Muscle layer of colon (tissue), 2 donors: Measurements from ENCODE around the gene WNK2.

Experiments used
- H3K27ac ChIP-seq: one replicate; pipeline ENCODE4 v1.7.0; 2013; ENCODE audit warnings: low read depth, mild to moderate bottlenecking, low read length, moderate library complexity
- H3K27me3 ChIP-seq, 2 donors: one replicate each; pipeline ENCODE4 v1.7.0; 2013; ENCODE audit warnings: low read length in 2 of 2, mild to moderate bottlenecking in 2 of 2; ENCODE audit not compliant: insufficient read depth in 2 of 2, control insufficient read depth in 1 of 2
- H3K36me3 ChIP-seq: one replicate; pipeline ENCODE4 v1.7.0; 2013; ENCODE audit warnings: mild to moderate bottlenecking, low read length; ENCODE audit not compliant: insufficient read depth
- H3K4me1 ChIP-seq: one replicate; pipeline ENCODE4 v1.7.0; 2013; ENCODE audit warnings: mild to moderate bottlenecking, low read length; ENCODE audit not compliant: insufficient read depth
- H3K4me3 ChIP-seq, 2 donors: one replicate each; pipeline ENCODE4 v1.7.0; 2013; ENCODE audit warnings: low read length in 2 of 2, low read depth in 1 of 2, mild to moderate bottlenecking in 1 of 2, moderate library complexity in 1 of 2
- H3K9ac ChIP-seq: one replicate; pipeline ENCODE4 v1.7.0; 2013; ENCODE audit warnings: low read length
- H3K9me3 ChIP-seq: one replicate; pipeline ENCODE4 v1.7.0; 2013; ENCODE audit warnings: mild to moderate bottlenecking, low read length
- donor health status: abdominal sarcoma.
- donor health status: Adenocarcinoma of cecum.

WNK2 gene

DNA sequence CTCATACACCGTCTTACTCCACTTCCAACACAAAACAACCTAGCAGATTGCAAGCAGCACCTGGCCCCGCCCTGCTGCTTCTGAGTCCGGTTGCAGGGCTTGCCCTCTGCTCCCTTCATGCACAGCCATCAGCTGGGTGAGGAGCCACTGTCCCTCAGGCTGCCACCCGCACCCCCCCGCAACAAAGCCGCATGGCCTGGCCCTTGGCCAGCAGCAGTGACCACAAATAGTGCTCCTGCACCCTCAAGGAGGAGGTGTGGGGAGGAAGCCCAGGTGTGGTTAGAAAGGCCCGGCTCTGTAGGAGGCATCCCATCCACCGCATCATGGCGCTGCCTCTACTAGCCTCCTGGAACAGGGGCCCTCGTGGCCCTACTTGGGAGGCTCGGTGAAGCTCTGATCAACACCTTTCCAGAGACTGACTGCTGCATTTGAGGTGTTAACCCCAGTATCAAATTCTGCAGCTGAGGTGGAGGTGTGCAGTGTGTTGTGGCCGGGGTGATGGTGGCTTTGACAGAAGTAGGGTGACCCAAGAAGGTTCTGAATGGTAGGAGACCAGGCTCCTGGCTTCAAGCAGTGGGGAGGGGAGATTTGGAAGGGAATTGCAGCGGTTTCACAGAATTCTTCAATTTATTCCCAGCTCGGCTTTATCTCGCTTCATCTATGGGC is 52.7 kb downstream of the WNK2 start:
- Histone ChIP-seq H3K4me1 (no peaks in the 10 kb centered on the region), H3K9me3 (no peaks in the 10 kb centered on the region), H3K9ac (no peak overlapping the region), H3K36me3 (peaks cover 32% of the 10 kb centered on the region), H3K27ac (no peak overlapping the region), H3K27me3 (no peaks in the 10 kb centered on the region), H3K4me3 (no peak overlapping the region)

DNA sequence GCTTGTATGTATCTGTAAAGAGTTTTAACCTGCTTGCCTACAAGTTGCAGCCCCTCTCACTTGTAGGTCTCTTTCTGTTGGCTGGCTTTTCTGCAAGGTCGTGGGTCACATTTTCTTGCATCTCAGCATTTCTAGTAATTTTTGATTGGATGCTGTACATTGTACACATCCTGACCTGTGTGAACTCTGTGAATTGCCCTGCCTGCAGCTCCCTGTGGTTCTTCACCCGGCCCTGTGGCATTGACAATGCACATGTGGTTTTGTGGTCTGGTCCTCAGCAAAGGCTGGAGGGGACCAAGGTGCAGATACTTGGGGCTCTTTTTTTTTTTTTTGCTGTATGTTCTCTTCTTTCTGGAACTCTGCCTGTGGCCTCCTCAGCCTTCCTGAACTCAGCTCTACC is 53.6 kb downstream of the WNK2 start:
- Histone ChIP-seq H3K4me3 (no peak overlapping the region), H3K36me3 (peaks cover 32% of the 10 kb centered on the region), H3K27ac (no peak overlapping the region), H3K9ac (no peak overlapping the region), H3K9me3 (no peaks in the 10 kb centered on the region), H3K4me1 (no peaks in the 10 kb centered on the region), H3K27me3 (no peaks in the 10 kb centered on the region)

DNA sequence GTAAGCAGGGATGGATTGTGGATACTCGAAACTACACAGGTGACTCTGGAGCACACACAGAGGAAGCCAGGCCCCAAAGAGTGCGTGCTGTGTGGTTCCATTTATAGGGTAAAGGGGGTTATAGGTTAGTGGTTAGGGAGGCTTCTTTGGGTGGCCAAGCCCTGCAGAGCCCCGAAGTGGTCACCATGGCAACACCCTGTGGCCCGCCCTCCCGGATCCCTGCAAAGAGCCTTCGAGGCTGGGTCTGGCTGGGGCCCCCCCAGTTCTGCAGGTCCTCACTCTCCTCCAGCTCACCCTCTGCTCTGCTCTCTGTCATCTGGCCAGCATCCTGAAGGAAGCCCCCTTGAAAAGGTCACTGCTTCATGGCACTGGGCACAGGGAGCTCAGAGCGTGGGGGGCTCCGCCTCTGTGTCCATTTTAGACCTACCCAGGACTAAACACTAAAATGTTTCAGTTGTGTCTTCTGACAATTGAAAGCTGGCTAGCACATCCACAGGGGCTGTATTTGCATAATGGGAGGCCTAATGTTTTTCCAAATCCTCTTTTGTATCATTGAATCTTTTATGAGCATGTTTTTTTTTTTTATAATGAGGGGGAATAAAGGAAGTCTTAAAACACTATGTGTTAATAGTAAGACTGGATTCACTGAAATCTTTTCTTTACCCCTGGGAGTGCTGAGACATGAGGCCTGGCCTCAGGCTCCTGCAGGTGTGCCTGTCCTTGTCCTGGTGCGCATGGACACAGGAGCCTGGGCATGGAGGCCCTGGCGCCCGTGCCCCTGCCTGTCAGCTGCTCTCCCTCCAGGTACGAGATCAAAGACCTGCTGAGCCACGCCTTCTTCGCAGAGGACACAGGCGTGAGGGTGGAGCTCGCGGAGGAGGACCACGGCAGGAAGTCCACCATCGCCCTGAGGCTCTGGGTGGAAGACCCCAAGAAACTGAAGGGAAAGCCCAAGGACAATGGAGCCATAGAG is 55.3 kb downstream of the WNK2 start:
- no peaks in the 10 kb centered on the region for H3K9me3 ChIP-seq
- H3K4me1 ChIP-seq: no peaks in the 10 kb centered on the region
- peaks cover 38% of the 10 kb centered on the region for H3K36me3 ChIP-seq
- H3K9ac ChIP-seq: no peak overlapping the region
- no peak overlapping the region for H3K4me3 ChIP-seq
- H3K27me3 ChIP-seq: no peaks in the 10 kb centered on the region
- no peak overlapping the region for H3K27ac ChIP-seq

- no peak overlapping the region for H3K27ac ChIP-seq
- H3K36me3 ChIP-seq: peaks cover 38% of the 10 kb centered on the region
- H3K4me1 ChIP-seq: no peaks in the 10 kb centered on the region
- H3K4me3 ChIP-seq: no peak overlapping the region
- H3K27me3 ChIP-seq: no peaks in the 10 kb centered on the region
- H3K9me3 ChIP-seq: no peaks in the 10 kb centered on the region
- H3K9ac ChIP-seq: no peak overlapping the region
Observed at GRCh38 chr9:93240891-93241334, 57.0 kb downstream of the WNK2 start.

DNA sequence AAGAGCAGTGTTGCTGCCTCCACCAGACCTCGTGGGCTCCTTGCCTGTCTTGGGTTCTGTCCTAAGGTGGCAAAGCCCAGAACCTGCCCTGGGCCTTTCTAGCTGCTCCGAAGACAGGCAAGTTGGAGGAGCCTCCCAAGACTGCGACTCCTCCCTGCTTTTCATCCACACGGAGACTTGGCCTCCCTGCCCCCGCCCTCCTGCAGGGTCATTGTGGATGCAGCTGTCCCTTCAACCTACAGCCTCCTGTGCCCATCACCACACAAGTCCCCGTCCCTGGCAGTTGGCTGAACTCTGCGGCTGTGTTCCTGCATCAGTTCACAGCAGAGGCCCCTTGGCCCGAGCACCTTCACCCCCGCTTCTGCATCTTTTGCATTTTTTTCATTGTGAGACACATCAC is 59.2 kb downstream of the WNK2 start:
- no peaks in the 10 kb centered on the region for H3K9me3 ChIP-seq
- H3K27ac ChIP-seq: no peak overlapping the region
- H3K36me3 ChIP-seq: peaks cover 25% of the 10 kb centered on the region
- no peak overlapping the region for H3K4me3 ChIP-seq
- H3K9ac ChIP-seq: no peak overlapping the region
- H3K4me1 ChIP-seq: no peaks in the 10 kb centered on the region
- no peaks in the 10 kb centered on the region for H3K27me3 ChIP-seq

GRCh38 chr9:93244101-93244500 is 60.2 kb downstream of the WNK2 start:
- H3K9ac ChIP-seq: no peak overlapping the region
- no peak overlapping the region for H3K27ac ChIP-seq
- no peaks in the 10 kb centered on the region for H3K4me1 ChIP-seq
- H3K27me3 ChIP-seq: no peaks in the 10 kb centered on the region
- H3K9me3 ChIP-seq: no peaks in the 10 kb centered on the region
- H3K36me3 ChIP-seq: peaks cover 16% of the 10 kb centered on the region
- H3K4me3 ChIP-seq: no peak overlapping the region

GRCh38 chr9:93244510-93245436 is 60.8 kb downstream of the WNK2 start:
- H3K9ac ChIP-seq: no peak overlapping the region
- H3K4me1 ChIP-seq: no peaks in the 10 kb centered on the region
- peaks cover 13% of the 10 kb centered on the region for H3K36me3 ChIP-seq
- H3K27me3 ChIP-seq: no peaks in the 10 kb centered on the region
- no peaks in the 10 kb centered on the region for H3K9me3 ChIP-seq
- no peak overlapping the region for H3K27ac ChIP-seq
- no peak overlapping the region for H3K4me3 ChIP-seq

GRCh38 chr9:93245437-93245970 is 61.6 kb downstream of the WNK2 start:
- H3K9me3 ChIP-seq: no peaks in the 10 kb centered on the region
- no peak overlapping the region for H3K4me3 ChIP-seq
- peaks cover 11% of the 10 kb centered on the region for H3K36me3 ChIP-seq
- H3K27me3 ChIP-seq: no peaks in the 10 kb centered on the region
- H3K4me1 ChIP-seq: no peaks in the 10 kb centered on the region
- no peak overlapping the region for H3K27ac ChIP-seq
- H3K9ac ChIP-seq: no peak overlapping the region

DNA sequence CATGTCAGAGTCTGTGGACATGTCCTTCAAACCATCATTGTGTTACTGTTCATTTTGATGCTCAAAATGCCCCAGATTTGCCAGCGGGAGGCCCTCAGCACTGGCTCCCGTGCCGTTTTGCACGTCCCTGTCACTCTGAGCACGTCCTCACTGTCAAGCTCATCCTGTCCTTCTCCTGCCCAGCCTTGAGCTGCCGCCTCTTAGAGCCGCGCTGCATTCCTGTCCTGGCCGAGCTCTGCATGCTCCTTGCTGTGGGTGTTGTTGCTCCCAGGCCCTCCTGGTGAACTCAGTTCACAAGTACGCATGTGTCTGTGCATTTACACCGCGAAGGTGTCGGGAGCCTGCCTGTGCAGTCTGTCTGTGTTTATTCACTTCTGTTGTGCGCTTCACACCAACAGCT is 62.2 kb downstream of the WNK2 start:
- no peaks in the 10 kb centered on the region for H3K27me3 ChIP-seq
- no peak overlapping the region for H3K4me3 ChIP-seq
- no peaks in the 10 kb centered on the region for H3K4me1 ChIP-seq
- no peak overlapping the region for H3K27ac ChIP-seq
- H3K36me3 ChIP-seq: peaks cover 11% of the 10 kb centered on the region
- H3K9me3 ChIP-seq: no peaks in the 10 kb centered on the region
- no peak overlapping the region for H3K9ac ChIP-seq

- Histone ChIP-seq H3K36me3 (peaks cover 11% of the 10 kb centered on the region), H3K9ac (no peak overlapping the region), H3K27me3 (no peaks in the 10 kb centered on the region), H3K27ac (no peak overlapping the region), H3K4me1 (no peaks in the 10 kb centered on the region), H3K9me3 (no peaks in the 10 kb centered on the region), H3K4me3 (no peak overlapping the region)
Observed at GRCh38 chr9:93246526-93246925, 62.6 kb downstream of the WNK2 start.
